ENCODE data around the gene MIOX. TPM values are rescaled to one million over a fixed set of nuclear protein-coding genes. Genes with fewer than 3 reads are reported as not detected.
A peak's percentile ranks its signal among the peaks of the same experiment; 100 is the strongest.

The MIOX gene
- total and polyA plus RNA-seq, 9 of the 15 experiments (the other 6 are each of a cell fraction or from before 2014, with no cell fraction given), result 0.08 TPM; not detected in 8

DNA sequence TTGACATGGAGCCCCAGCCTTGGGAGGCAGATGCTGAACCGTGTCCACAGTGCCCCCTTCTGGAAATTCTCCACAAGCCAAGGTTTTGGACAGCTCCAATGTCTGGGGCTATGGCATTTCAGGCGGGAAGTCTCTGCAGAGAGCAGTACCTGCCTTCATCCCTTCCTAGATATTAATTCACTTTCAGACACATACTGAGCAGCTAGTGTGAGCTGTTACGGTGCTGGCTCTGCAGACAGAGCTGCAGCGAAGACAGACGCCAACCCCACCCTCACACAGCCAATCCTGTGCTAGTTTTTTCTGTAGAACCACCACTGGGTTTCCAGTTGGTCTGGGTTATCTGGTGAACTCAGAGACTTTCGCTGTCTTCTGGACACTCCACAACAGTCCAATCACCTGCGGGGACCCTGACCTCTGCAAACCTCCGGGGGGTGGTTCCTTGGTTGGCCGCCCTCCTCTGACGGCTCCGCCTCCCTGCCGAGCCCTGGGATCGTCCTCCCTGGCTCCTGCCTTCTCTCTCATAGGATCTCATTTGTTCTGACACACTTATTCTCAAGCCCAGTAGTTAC lies 11.7 kb downstream of the MIOX start (continued):
- no peak for TF ChIP-seq EP300 (IDR thresholded peaks at IDR 0.05; ENCODE audit: low read length)
- no peak for TF ChIP-seq SREBF2 (CRISPR knock-in tag; IDR thresholded peaks at IDR 0.05)
- TF ChIP-seq L3MBTL2 (IDR thresholded peaks at IDR 0.05), result peak; percentile 39; the same call in 1 of the 2 replicates
- TF ChIP-seq, protein P1, sequence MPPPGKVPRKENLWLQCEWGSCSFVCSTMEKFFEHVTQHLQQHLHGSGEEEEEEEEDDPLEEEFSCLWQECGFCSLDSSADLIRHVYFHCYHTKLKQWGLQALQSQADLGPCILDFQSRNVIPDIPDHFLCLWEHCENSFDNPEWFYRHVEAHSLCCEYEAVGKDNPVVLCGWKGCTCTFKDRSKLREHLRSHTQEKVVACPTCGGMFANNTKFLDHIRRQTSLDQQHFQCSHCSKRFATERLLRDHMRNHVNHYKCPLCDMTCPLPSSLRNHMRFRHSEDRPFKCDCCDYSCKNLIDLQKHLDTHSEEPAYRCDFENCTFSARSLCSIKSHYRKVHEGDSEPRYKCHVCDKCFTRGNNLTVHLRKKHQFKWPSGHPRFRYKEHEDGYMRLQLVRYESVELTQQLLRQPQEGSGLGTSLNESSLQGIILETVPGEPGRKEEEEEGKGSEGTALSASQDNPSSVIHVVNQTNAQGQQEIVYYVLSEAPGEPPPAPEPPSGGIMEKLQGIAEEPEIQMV (tag; conservative IDR thresholded peaks at IDR 0.05; ENCODE audit: low read depth), result no peak
- no peak for TF ChIP-seq ZBTB1 (CRISPR knock-in tag; IDR thresholded peaks at IDR 0.05; ENCODE audit: borderline replicate concordance, low read depth)
- TF ChIP-seq, protein P2, sequence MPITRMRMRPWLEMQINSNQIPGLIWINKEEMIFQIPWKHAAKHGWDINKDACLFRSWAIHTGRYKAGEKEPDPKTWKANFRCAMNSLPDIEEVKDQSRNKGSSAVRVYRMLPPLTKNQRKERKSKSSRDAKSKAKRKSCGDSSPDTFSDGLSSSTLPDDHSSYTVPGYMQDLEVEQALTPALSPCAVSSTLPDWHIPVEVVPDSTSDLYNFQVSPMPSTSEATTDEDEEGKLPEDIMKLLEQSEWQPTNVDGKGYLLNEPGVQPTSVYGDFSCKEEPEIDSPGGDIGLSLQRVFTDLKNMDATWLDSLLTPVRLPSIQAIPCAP (CRISPR knock-in tag; IDR thresholded peaks at IDR 0.05; ENCODE audit: borderline replicate concordance), result no peak
- no peak for TF ChIP-seq NCOA2 (IDR thresholded peaks at IDR 0.05; ENCODE audit: partially characterized antibody in 2 of 2)
- no peak for TF ChIP-seq CHD1 (IDR thresholded peaks at IDR 0.05; ENCODE audit: low read length)
- no peak; the same call in 1 of the 2 replicates for TF ChIP-seq MYNN (IDR thresholded peaks at IDR 0.05)
- TF ChIP-seq MYNN (CRISPR knock-in tag; IDR thresholded peaks at IDR 0.05), result no peak
- TF ChIP-seq ZNF184 (CRISPR knock-in tag; IDR thresholded peaks at IDR 0.05), result no peak
- TF ChIP-seq TAF7 (tag; IDR thresholded peaks at IDR 0.05), result no peak
- no peak for TF ChIP-seq ZBTB8A (IDR thresholded peaks at IDR 0.05; ENCODE audit: partially characterized antibody)
- TF ChIP-seq ZNF384 (IDR thresholded peaks at IDR 0.05; ENCODE audit: low read depth, low read length), result no peak
- no peak for TF ChIP-seq ZNF274 (IDR thresholded peaks at IDR 0.05; ENCODE audit: borderline replicate concordance, low read depth, low read length)
- TF ChIP-seq, protein P3, sequence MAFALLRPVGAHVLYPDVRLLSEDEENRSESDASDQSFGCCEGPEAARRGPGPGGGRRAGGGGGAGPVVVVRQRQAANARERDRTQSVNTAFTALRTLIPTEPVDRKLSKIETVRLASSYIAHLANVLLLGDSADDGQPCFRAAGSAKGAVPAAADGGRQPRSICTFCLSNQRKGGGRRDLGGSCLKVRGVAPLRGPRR (CRISPR knock-in tag; IDR thresholded peaks at IDR 0.05), result no peak
- TF ChIP-seq, protein P4, sequence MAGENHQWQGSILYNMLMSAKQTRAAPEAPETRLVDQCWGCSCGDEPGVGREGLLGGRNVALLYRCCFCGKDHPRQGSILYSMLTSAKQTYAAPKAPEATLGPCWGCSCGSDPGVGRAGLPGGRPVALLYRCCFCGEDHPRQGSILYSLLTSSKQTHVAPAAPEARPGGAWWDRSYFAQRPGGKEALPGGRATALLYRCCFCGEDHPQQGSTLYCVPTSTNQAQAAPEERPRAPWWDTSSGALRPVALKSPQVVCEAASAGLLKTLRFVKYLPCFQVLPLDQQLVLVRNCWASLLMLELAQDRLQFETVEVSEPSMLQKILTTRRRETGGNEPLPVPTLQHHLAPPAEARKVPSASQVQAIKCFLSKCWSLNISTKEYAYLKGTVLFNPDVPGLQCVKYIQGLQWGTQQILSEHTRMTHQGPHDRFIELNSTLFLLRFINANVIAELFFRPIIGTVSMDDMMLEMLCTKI (IDR thresholded peaks at IDR 0.05; ENCODE audit: partially characterized antibody), result no peak
- no peak for TF ChIP-seq ZBTB17 (CRISPR knock-in tag; IDR thresholded peaks at IDR 0.05)
- no peak for TF ChIP-seq ILF3 (IDR thresholded peaks at IDR 0.05; ENCODE audit: borderline replicate concordance)
- TF ChIP-seq ZNF197 (CRISPR knock-in tag; IDR thresholded peaks at IDR 0.05; ENCODE audit: low read depth), result no peak
- TF ChIP-seq POLR2A (conservative IDR thresholded peaks at IDR 0.05), result no peak
- TF ChIP-seq, protein P5, sequence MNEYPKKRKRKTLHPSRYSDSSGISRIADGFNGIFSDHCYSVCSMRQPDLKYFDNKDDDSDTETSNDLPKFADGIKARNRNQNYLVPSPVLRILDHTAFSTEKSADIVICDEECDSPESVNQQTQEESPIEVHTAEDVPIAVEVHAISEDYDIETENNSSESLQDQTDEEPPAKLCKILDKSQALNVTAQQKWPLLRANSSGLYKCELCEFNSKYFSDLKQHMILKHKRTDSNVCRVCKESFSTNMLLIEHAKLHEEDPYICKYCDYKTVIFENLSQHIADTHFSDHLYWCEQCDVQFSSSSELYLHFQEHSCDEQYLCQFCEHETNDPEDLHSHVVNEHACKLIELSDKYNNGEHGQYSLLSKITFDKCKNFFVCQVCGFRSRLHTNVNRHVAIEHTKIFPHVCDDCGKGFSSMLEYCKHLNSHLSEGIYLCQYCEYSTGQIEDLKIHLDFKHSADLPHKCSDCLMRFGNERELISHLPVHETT (CRISPR knock-in tag; conservative IDR thresholded peaks at IDR 0.05 in 1 of 2, IDR thresholded peaks at IDR 0.05 in 1 of 2), result no peak
